ENCODE results near the gene B3GALT6. TPM values are rescaled to one million over a fixed set of nuclear protein-coding genes. Genes with fewer than 3 reads are reported as not detected.
"Not testable (repeated sequence)": the region's sequence is repeated elsewhere in the genome, so short reads cannot be mapped to it uniquely, and the experiment has no call there.

Gene B3GALT6
- total RNA-seq, 2 donors from 2014 or later, result 11.3 to 16.0 TPM

DNA sequence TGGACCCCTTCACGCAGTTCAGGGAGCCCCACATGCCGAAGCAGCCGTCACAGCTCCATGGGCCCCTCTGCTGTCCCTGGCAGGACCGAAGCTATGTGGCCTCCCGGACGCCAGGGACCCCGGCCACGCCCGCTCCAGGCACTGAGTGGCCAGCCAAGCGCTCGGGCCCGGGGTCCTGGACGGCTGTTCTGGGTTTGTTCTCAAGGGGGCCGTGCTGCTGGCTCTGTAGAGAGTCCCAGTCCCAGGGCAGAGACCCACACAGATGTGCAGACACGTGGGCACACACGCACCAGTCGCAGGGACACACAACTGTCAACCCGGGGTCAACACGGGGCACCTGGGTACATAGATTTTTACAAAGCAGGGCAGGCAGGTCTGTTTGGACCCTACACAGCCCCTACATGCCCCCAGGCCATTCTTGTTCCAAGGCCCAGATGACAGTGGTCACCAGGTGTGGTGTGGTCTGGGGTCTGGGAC, 6.7 kb downstream of the B3GALT6 start:
- DNase-seq, result no peak
- no peak for ATAC-seq
- intact Hi-C loops (cut with DNase I), result no loop called here

DNA sequence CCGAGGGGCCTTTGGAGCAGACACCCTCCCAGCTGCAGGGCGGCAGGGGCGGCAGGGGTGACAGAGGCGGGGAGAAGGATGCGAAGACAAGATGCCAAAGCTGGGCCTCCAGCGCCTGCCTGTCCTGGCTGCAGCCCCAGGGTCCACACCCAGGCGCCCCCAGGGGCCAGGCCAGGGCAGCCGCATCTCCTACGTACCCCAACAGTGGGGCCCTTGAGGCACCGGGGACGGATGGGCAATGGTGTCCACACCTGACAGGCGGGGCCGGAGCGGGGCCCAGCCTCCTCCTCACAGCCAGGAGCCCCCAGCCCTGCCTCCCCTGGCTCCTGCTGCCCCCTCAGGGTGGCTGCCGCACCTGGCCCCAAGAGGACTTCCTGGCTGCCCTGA, 7.2 kb downstream of the B3GALT6 start:
- intact Hi-C loops (cut with DNase I), result no loop called here
- ATAC-seq (no peak), DNase-seq (no peak)

DNA sequence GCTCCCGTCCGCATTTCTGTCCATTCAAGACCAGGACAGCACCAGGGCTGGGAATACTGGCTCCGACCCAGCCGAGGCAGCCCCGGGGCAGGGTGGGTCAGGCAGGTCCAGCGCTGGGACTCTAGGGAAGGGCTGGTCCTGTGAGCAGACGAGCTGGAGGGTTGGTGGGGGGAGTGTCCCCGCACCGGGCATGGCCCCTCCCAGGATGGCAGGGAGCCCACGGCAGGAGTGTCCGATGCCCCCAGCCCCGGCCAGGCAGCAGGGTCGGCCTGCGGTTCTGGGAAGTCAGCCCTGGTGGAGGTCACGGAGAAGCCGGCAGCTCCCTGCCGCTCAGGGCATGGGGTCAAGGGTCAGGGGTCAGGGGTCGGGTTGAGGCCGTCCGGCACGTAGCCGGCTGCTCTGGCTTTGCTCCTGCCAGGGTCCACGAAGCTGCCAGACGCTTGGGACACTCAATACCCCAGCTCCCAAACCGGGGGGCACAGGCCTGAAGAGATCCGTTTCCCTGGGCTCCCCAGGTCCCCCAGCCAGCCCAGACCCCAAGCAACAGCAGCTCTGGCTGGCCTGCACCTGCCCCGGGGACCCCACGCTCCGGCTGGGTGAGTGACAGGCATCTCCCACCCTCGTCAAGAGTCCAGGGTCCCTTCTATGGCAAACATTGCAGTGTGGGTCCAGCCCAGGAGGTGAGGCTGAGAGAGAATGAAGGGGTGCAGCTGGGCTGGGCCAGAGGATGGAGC, 7.7 kb downstream of the B3GALT6 start:
- no peak for DNase-seq
- intact Hi-C loops (cut with DNase I), result no loop called here
- ATAC-seq, result no peak

DNA sequence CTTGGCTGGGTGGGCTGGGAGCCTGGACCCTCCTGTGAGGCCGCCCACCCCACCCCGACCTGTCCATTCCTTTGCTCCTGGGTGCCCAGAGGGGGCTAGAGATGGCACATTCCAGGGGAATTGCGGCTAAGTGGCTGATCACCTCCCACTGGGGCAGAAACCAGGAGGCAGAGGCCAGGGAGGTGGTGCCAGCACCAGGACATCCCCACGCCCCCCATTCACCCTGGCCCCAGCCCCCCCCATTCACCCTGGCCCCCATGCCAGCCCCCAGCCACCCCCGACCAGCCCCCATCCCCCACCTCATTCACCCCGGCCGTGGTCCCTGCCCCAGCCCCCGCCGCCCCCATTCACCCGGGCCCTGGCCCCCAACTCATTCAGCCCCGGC, 8.3 kb downstream of the B3GALT6 start:
- intact Hi-C loops (cut with DNase I), result no loop called here
- DNase-seq (no peak), ATAC-seq (no peak)

DNA sequence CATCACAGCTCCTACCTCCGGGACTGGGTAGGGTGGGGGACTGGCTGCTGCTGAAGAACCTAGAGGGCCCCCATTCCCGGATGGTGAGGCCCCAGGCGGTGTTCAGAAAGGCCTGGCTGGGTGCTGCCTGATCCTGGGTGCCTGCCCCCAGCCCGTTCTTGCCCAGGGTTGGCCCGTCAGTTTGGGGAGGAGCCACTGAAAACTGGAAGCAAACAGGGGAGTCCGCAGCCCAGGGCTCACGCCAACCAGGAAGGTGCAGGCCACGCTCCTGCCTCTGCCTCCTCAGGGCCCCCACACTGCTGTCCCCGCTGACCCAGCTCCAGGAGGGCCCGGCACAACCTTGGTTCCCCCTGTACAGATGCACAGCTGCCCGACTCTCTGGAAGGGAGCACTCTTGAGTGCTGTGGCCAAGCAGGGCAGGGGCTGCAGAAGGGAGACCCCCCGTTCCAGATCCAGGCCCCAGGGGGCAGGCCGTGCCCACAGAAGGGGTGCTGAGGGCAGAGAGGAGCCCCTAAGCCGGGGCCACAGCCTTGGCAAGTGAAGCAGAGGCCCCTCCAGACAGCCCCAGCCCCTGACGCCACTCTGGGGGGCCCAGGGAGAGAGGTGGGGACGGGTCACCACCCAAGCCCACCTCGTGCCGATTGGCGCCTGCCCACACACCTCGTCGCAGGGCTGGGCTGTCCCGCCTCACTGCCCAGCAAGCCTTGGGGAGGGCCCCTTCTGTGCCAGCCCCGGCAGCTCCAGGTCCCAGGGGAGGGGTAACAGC, 9.0 kb downstream of the B3GALT6 start:
- ATAC-seq (peak in 1 of 2 donors; percentile 11), DNase-seq (no peak)
- intact Hi-C loops (cut with DNase I), result no loop called here

DNA sequence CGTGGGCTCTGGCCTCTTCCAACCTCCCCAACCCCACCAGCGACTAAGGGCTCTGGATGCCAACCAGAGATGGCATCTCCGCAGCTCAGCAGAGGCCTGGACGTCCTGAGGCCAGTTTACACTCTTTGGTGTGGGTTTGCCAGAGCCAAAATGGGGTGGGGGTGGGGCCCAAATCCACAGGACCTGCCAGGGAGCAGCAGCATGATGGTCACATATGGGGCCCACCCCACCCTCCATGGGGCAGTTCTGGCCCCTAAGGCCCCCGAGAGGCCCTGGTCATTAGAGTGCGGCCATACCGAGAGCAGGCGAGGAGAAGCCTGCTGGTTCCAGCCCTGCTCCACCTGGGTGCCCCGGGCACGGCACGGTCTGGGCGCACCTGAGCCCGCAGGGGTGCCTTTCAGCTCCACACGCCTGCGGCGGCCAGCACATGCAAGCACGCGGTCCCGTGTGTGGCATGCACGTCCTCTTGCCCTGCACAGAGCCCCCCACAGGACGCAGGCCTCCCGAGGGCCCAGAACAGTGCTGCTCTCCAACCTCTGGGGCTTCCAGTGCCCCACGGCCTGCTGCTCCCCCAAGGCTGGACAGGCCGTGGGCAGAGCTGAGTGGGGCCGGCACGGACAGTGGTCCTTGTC, 9.7 kb downstream of the B3GALT6 start:
- intact Hi-C loops (cut with DNase I), result no loop called here
- no peak for ATAC-seq
- DNase-seq, result no peak

DNA sequence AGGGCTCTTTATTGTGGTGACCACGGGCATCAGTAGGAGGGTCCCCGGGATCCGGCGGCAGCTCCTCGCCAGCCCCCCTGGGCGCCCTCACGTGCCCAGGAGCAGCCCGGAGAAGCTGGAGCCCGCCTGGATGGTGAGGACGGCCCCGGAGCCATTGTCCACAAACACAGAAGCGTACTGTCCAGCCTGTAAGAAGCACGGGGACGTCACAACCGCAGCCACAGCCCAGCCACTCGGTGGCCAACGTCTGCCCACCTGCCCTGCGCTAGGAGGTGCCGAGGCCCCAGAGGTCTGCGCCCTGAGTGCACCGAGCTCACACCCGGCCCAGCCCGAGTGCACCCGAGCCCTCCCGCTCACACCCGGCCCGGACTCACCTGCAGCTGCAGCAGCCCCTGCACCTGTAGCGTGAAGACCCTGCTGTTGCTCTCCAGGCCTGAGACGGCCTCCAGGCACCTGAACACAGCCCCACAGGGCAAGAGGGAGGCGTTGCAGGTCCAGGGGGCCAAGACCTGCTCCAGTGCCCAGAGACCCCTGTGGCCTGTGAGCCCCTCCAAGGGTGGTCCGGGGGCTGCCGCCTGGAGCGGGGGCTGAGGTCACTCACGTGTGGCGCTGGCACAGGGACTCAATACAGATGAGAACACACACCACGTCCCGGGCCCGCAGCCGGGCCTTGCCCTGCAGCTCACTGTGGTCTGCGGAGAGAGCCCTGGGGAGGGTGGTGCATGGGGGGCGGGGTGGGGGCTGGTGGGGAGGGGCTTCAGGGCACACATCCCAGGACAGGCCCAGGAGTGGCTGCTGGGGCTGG, 10.6 kb downstream of the B3GALT6 start:
- intact Hi-C loops (cut with DNase I), result no loop called here
- DNase-seq, result no peak
- no peak for ATAC-seq

DNA sequence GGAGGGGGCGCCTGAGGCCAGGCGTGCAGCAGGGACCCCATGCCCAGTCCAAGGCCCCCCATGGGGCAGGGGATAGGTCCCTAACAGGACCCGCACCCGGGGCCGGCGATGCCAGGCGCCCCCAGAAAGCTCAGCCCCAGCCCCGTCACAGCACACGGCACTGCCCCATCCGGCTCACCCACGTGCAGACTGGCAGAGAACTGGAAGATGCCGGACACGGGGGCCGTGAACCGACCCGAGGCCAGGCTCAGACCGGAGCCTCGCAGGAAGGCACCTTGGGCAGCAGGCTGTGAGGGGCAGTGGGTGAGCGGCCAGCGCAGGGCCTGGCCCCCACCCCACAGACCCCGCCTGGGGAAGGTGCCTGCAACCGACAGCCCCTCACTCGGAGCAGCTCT, 11.2 kb downstream of the B3GALT6 start:
- intact Hi-C loops (cut with DNase I), result no loop called here
- no peak for DNase-seq
- no peak for ATAC-seq

DNA sequence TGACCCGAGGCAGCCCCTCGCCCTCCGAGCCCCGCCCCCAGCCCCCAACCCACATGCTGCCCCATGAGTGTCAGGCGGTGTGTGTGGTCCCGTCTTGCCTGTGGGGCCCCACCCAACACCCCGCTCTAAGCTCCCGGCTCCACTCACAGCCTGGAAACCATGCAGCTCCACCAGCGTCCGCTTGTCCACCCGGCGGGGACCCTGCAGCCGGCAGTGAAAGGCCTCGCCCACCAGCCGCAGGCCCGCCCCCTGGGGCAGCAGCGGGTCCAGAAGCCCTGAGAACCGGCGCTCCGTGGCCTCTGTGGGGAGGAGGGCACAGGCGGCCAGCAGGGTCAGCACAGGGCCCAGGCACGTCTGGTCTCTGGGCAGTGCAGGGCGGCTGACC, 11.8 kb downstream of the B3GALT6 start:
- DNase-seq (no peak), ATAC-seq (no peak)
- intact Hi-C loops (cut with DNase I), result no loop called here

DNA sequence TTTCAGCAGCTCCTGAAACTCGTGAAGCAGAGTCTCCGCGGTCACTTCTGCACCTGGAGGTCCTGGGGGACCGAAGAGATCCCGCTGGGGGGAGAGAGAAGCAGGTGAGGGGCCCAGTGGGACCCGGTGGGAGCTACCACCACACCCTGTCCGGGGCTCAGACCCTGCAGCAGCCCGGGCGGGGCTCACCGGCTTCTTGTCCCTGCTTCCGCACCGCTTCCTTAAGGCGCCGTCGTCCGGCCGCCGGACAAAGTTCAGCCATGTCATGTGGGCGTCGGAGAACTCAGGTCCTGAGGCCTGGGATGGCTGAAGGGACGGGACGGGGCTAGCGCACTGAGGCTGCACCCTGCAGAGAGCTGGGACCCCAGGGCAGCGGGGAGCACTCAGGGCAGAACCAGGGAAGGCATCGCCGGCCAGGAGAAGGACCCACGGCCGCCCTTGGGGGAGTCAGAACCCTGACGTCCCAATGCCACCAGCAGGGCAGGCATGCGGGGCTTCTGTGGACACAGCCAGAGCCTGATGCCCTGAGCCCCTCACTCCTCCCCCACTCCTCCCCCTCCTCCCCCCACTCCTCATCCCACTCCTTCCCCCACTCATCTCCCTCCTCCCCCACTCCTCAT, 12.3 kb downstream of the B3GALT6 start:
- ATAC-seq, result no peak
- no peak for DNase-seq
- intact Hi-C loops (cut with DNase I), result no loop called here

DNA sequence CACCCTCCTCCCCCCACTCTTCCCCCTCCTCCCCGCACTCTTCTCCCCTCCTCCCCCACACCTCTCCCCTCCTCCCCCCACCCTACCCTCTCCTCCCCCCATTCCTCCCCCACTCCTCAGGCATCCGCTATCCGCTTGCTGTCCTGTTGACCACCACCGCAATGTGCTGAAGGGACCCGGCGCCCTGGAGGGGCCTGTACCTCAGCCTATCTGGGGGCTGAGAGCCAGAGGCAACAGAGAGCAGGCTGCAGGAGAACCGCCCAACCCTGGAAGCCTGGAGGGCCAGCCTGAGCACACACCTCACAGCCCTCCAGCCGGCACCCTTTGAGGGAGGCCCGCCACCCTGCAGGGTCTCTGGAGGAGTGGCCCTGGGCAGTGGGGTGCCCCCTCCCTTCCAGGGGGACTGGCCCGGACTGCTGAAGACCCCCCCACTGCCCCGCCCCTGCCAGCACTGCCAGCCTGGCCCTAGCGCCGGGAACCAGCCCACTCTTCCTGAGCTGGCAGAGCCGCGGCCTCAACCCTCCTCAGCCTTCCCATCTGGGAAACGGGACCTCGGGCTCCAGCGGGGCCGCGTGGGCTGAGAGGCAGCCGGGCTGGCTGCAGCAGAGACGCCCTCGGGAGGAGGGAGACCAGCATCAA, 13.3 kb downstream of the B3GALT6 start:
- intact Hi-C loops (cut with DNase I), result loop anchor here in 1 of 2 donors (5.0 kb wide), 1 partner anchor 128 kb away; the partner anchor contains the start of gene C1orf159
- DNase-seq (no peak), ATAC-seq (no peak)

DNA sequence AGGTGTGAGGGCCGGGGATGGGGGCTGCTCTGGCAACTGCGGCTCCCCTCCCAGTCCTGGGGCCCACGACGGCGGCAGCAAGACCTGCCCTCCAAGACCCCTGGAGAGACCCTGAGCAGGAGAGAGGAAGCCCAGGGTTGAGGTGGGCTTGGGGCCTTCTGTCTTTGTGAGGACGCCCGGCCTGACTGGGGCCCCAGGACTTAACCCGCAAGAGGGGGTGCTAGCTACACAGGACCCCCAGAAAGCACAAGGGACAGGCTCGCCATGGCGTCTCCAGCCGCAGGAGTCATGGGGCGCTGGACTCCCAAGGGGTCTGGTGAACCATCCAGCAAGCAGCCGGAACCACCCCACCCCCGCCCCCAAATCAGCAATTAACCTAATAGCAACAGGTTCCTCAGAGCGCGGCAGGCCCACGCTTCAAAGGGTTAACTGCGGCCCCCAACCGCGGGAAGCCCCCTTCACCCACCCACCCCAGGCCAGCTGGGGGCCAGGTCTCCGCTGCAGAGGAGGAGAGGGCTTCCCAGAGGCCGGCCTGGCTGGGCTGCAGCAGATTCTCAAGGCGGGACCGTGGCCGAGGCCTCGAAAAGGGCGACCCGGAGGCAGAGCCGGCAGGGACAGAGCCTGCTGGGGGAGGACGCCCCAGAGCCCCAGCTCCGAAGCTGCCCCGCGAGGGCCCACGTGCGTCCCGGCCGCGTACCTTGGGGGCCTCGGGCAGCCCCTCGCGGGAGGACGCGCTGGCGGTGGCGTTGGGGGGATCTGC, 14.0 kb downstream of the B3GALT6 start:
- no peak for ATAC-seq
- intact Hi-C loops (cut with DNase I), result loop anchor here in 1 of 2 donors (5.0 kb wide), 1 partner anchor 129 kb away; the partner anchor contains the start of gene C1orf159
- no peak for DNase-seq

DNA sequence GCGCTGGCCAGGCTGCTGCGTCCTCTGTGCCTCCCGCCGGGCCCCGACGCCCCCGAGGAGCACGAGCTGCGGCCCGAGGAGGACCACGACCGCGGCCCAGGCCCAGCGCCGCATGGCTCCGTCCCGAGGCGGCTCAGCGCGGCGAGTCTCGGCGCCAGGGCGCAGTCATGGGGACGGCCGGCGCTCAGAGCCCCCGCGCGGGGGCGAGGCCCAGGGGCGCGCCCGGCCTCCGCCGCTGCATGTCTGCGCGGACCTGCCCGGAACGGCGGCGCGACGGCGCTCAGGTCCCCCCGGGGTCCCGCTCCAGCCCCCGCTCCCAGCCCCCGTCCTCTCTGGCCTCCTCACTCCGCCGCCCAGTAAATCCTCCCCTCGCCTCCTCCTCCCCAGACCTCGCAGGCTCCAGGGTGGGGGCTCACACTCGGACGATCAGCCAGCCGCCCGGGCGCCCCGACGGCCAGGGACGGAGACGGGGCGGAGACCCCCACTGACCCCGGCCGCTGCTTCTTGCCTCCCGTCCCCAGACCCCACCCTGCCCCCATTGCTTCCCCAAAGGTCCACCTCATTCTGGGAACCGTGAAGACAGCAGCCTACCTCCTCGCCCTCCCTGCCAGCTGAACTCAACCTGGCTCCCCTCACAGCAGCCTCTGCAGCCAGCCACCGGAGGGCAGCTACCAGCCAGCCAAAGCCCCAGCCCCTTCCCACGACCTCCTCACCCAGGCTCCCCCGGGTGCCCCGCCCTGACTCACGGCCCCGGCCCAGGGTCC, 14.7 kb downstream of the B3GALT6 start, which contains the start of gene C1QTNF12:
Gene C1QTNF12 (minus strand): TSS at position 146 of the 764 bp plus-strand sequence. CDS start 32 bp downstream, at position 114.
- intact Hi-C loops (cut with DNase I), result loop anchor here in 1 of 2 donors (5.0 kb wide), 1 partner anchor 129 kb away; the partner anchor contains the start of gene C1orf159
- DNase-seq, result no peak
- peak in 1 of 2 donors; percentile 12 for ATAC-seq

DNA sequence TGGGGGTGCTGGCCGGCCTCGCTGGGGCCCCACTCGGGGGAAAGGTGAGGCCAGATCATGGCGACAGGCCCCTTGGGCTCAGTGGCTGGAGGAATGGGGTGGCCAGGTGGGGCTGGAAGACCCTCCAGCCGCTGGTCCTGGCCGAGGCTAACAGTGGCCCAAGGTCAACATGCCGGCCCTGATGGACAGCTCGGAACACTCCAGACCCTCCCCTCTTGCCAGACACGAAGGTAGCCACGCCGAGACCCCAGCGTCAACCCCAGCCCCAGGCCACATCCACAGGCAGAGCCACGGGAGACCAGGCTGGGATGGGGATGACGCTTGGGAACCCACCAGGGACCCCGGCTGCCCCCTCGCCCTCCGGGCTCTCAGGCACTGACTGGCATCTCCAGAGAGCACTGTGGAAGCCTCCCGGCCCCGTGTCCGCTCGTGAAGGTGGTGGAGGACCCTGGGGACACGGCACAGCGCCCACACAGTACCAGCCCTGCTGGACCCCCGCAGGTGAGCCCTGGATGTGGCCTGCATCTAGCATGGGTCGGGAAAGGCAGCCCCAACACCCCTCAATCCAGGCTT, 15.4 kb downstream of the B3GALT6 start:
- no peak for ATAC-seq
- no peak for DNase-seq
- intact Hi-C loops (cut with DNase I), result loop anchor here in 1 of 2 donors (5.0 kb wide), 1 partner anchor 130 kb away; the partner anchor contains the start of gene C1orf159

DNA sequence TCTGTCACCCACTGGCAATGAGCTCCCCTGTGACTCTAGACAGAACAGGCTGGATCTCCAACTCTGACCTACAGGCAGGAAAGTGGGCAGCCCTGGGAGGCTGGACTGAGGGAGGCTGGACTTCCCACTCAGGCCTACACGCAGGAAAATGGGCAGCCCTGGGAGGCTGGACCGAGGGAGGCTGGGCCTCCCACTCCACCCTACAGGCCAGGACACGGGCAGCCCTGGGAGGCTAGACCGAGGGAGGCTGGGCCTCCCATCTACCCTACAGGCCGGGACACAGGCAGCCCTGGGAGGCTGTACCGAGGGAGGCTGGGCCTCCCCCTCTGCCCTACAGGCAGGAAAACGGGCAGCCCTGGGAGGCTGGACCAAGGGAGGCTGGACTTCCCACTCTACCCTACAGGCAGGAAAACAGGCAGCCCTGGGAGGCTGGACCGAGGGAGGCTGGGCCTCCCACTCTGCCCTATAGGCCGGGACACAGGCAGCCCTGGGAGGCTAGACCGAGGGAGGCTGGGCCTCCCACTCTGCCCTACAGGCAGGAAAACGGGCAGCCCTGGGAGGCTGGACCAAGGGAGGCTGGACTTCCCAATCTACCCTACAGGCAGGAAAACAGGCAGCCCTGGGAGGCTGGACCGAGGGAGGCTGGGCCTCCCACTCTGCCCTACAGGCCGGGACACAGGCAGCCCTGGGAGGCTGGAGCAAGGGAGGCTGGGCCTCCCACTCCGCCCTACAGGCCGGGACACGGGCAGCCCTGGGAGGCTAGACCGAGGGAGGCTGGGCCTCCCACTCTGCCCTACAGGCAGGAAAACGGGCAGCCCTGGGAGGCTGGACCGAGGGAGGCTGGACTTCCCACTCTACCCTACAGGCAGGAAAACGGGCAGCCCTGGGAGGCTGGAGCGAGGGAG, 16.2 kb downstream of the B3GALT6 start:
- not testable (repeated sequence) for DNase-seq, ATAC-seq
- intact Hi-C loops (cut with DNase I), result loop anchor here in 1 of 2 donors (5.0 kb wide), 1 partner anchor 131 kb away; the partner anchor contains the start of gene C1orf159

All from left cardiac atrium (tissue), 4 donors.